Endothelial cell (in vitro differentiated cells): ENCODE data around the gene RPS6KA2. TPM values are rescaled to one million over a fixed set of nuclear protein-coding genes. Genes with fewer than 3 reads are reported as not detected.

Experiments
- DNase-seq: peaks from one replicate; pipeline ENCODE4 v3.0.0; 2021; ENCODE audit warnings: low spot score
- H3K27ac Mint-ChIP-seq: one replicate; pipeline ENCODE4 v1.8.0; 2021; ENCODE audit warnings: mixed read lengths, inconsistent platforms; ENCODE audit not compliant: unreplicated experiment
- H3K27me3 Mint-ChIP-seq: one replicate; pipeline ENCODE4 v1.8.0; 2021; ENCODE audit warnings: mild to moderate bottlenecking, moderate library complexity, mixed read lengths, inconsistent platforms; ENCODE audit not compliant: unreplicated experiment
- H3K36me3 Mint-ChIP-seq: one replicate; pipeline ENCODE4 v1.8.0; 2021; ENCODE audit warnings: mild to moderate bottlenecking, low read depth, mixed read lengths, inconsistent platforms; ENCODE audit not compliant: unreplicated experiment
- H3K4me1 Mint-ChIP-seq: one replicate; pipeline ENCODE4 v1.8.0; 2021; ENCODE audit warnings: mild to moderate bottlenecking, mixed read lengths, inconsistent platforms; ENCODE audit not compliant: unreplicated experiment
- H3K4me3 Mint-ChIP-seq: one replicate; pipeline ENCODE4 v1.8.0; 2021; ENCODE audit warnings: mild to moderate bottlenecking, mixed read lengths, inconsistent platforms; ENCODE audit not compliant: unreplicated experiment
- H3K9me3 Mint-ChIP-seq: one replicate; pipeline ENCODE4 v1.8.0; 2021; ENCODE audit warnings: mixed read lengths, inconsistent platforms; ENCODE audit not compliant: unreplicated experiment
- CTCF ChIP-seq: fragments of 200-600 bp; sonication (generic); IDR thresholded peaks from one replicate; pipeline ENCODE4 v1.5.0; 2021; ENCODE audit warnings: antibody characterized with exemption; ENCODE audit not compliant: unreplicated experiment
- total RNA-seq: library from RNA; stranded (reverse); fragmentation: NEBNext Ultra II Directional; extraction: Animal tissue kit (Norgen Biotek cat#: 25700); gene quantifications from one replicate; pipeline ENCODE4 v1.2.1, GENCODE V29; 2021; ENCODE audit not compliant: unreplicated experiment

The RPS6KA2 gene
- total RNA-seq, 1 donor from 2014 or later = 105 TPM

- peaks cover 6% of the 10 kb centered on the region for H3K27me3 Mint-ChIP-seq
- H3K9me3 Mint-ChIP-seq = no peaks in the 10 kb centered on the region
- H3K4me3 Mint-ChIP-seq = no peak overlapping the region
- no peak for DNase-seq
- H3K4me1 Mint-ChIP-seq = peaks cover 47% of the 10 kb centered on the region
- H3K36me3 Mint-ChIP-seq = no peaks in the 10 kb centered on the region
- no peak overlapping the region for H3K27ac Mint-ChIP-seq
- no peak for TF ChIP-seq CTCF
These were observed 45.7 kb upstream of the RPS6KA2 start for GRCh38 chr6:166672624-166673206.

DNA sequence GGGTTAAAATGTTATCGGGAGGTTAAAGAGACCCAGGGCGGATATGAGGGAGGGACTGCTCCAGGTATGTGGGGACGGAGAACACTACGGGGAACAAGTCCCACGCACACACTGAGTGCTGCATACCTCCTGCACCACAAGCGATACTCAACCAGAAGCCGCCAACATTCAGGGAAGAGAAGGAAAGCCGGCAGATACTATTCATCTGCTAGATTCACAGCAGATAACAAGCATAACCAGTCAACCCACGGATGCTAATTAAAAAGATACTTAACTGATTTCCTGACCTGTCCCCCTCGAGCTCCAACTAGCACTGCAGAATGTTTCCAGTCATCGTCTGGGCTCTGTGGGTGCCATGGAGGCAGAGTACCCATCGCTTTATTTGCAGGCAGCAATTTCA is 45.1 kb upstream of the RPS6KA2 start:
- no peaks in the 10 kb centered on the region for H3K36me3 Mint-ChIP-seq
- no peak overlapping the region for H3K4me3 Mint-ChIP-seq
- no peak for TF ChIP-seq CTCF
- peaks cover 47% of the 10 kb centered on the region for H3K4me1 Mint-ChIP-seq
- H3K27me3 Mint-ChIP-seq = peaks cover 6% of the 10 kb centered on the region
- no peaks in the 10 kb centered on the region for H3K9me3 Mint-ChIP-seq
- DNase-seq = no peak
- no peak overlapping the region for H3K27ac Mint-ChIP-seq

DNA sequence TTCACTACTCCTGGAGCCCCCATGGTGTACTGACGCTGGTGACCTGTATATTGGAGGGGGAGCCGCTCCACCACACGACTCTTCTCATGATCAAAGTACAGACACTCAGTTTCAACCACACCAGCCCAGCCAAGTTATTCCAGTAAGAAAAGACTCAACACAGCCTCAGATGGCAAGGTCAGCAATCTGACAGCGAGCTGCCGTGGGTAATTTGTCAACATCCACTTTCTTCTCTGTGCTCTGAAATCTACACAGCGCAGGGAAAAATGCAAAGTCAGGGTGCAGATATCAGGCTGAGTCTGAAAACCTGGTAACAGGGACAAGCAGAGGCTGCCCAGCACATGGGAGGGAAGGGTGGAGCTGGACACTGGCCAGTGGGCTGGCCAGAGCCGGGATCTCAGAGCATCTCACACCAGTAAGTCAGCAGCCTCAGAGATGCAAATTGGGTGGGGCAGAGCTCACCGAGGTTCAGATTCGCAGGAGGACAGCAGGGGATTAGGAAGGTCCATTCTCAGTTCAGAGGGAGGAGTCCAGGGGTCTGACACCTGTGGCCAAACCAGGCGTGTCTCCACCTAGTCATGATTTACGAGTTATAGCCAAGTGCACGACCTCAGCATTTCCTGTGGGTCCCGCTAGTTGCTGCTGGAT is 44.5 kb upstream of the RPS6KA2 start:
- TF ChIP-seq CTCF = no peak
- Mint-ChIP-seq H3K27me3 (peaks cover 6% of the 10 kb centered on the region), H3K9me3 (no peaks in the 10 kb centered on the region), H3K27ac (no peak overlapping the region), H3K4me1 (peaks cover 46% of the 10 kb centered on the region), H3K36me3 (no peaks in the 10 kb centered on the region), H3K4me3 (no peak overlapping the region)
- DNase-seq = no peak

GRCh38 chr6:166670894-166671293 is 43.8 kb upstream of the RPS6KA2 start:
- DNase-seq = no peak
- no peak overlapping the region for H3K4me3 Mint-ChIP-seq
- no peak overlapping the region for H3K27ac Mint-ChIP-seq
- peaks cover 42% of the 10 kb centered on the region for H3K4me1 Mint-ChIP-seq
- H3K9me3 Mint-ChIP-seq = no peaks in the 10 kb centered on the region
- no peaks in the 10 kb centered on the region for H3K36me3 Mint-ChIP-seq
- no peak for TF ChIP-seq CTCF
- peaks cover 6% of the 10 kb centered on the region for H3K27me3 Mint-ChIP-seq

DNA sequence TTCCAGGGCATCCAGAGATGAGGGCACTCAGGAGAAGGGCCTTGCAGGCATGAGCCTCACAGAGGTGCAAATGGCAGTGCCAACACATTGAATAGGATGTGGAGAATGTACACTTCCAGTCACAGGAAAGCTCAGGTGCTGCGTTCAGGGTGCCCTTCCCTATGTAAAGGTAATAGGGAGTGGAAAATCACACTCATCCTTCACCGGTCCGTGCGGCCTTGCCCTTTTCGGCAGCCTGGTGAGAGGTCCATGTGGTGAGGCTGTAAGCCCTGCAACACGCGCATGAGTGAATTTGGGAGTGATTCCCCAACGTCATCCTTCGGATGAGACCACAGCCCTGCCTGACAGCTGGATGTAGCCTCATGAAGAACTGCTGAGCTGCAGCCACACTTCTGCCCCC is 43.0 kb upstream of the RPS6KA2 start:
- Mint-ChIP-seq H3K27me3 (peaks cover 6% of the 10 kb centered on the region), H3K4me1 (peaks cover 33% of the 10 kb centered on the region), H3K9me3 (no peaks in the 10 kb centered on the region), H3K36me3 (no peaks in the 10 kb centered on the region), H3K4me3 (no peak overlapping the region), H3K27ac (no peak overlapping the region)
- TF ChIP-seq CTCF = no peak
- no peak for DNase-seq
